Fibroblast of pulmonary artery (primary cell): Measurements from ENCODE around the gene LRRC53.

Source experiments
- DNase-seq: peaks from one replicate; pipeline ENCODE4 v3.0.0-alpha.2; 2010; ENCODE audit warnings: low read depth
- H3K4me3 ChIP-seq: replicated peaks from 2 replicates; pipeline ENCODE4 v1.5.1; 2011; ENCODE audit warnings: low read depth, mild to moderate bottlenecking, control low read depth, low read length, moderate library complexity
- TF ChIP-seq, protein P1 (sequence below): IDR thresholded peaks from 2 replicates; pipeline ENCODE4 v1.5.1; 2011; ENCODE audit warnings: mild to moderate bottlenecking, control low read depth, low read length, inconsistent platforms; ENCODE audit errors: missing control alignments

LRRC53 gene

DNA sequence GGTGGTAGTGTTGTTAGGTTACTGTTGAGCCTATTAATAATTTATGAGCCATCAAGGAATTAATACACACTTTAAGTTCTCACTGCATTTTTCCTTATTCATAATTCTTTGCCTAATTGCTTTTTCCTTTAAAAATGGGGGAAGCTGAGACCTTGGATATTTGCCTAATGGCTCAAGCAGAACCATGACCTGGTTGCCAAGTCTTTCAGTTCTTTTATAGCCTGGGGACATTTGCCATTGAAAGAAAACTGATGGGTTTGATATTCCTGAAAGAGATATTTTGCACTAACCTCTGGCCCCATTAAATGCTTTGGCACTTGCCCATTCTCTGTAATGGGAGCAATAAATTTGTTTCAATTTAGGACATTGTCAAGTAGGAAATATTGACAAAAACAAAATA is 18.5 kb upstream of the LRRC53 start:
- TF ChIP-seq, protein P1, sequence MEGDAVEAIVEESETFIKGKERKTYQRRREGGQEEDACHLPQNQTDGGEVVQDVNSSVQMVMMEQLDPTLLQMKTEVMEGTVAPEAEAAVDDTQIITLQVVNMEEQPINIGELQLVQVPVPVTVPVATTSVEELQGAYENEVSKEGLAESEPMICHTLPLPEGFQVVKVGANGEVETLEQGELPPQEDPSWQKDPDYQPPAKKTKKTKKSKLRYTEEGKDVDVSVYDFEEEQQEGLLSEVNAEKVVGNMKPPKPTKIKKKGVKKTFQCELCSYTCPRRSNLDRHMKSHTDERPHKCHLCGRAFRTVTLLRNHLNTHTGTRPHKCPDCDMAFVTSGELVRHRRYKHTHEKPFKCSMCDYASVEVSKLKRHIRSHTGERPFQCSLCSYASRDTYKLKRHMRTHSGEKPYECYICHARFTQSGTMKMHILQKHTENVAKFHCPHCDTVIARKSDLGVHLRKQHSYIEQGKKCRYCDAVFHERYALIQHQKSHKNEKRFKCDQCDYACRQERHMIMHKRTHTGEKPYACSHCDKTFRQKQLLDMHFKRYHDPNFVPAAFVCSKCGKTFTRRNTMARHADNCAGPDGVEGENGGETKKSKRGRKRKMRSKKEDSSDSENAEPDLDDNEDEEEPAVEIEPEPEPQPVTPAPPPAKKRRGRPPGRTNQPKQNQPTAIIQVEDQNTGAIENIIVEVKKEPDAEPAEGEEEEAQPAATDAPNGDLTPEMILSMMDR = no peak
- H3K4me3 ChIP-seq = no peak overlapping the region
- DNase-seq = no peak

DNA sequence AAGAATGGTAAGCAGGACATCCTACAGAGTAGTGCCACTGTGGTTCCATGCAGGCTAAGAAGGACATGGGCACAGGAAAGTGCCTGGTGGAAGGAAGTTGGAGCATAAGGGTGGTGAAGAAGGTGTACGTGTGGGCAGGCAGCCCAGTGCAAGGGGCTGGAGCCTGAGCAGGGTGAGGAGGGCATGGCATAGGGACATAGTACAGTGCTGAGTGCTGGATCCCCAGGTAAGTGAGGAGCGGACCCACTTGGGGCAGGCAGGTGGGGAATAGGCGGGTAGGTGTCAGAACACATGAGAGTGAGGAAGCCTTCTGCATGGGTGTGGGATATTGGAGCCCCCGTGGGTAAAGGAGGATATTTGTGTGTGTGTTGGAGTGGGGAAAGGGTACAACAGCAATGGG is 15.7 kb upstream of the LRRC53 start:
- H3K4me3 ChIP-seq = no peak overlapping the region
- no peak for DNase-seq
- TF ChIP-seq, protein P1 = no peak

DNA sequence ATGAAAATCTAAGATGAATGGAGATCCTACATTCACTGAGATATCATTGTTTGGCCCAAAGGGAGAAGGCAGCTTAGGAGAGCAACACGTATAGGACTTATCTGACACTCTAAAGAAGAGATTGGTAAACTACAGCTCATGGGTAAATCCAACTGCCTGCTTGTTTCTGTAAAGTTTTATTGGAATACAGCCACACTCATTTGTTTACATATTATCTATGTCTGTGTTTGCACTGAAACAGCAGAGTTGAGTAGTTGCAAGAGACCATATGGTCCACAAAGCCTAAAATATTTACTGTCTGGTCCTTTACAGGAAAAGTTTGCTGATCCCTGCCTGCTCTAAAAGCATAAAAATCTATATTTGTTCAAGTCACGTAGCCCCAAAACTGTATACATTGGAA is 14.3 kb upstream of the LRRC53 start:
- H3K4me3 ChIP-seq = no peak overlapping the region
- no peak for DNase-seq
- TF ChIP-seq, protein P1 = no peak

DNA sequence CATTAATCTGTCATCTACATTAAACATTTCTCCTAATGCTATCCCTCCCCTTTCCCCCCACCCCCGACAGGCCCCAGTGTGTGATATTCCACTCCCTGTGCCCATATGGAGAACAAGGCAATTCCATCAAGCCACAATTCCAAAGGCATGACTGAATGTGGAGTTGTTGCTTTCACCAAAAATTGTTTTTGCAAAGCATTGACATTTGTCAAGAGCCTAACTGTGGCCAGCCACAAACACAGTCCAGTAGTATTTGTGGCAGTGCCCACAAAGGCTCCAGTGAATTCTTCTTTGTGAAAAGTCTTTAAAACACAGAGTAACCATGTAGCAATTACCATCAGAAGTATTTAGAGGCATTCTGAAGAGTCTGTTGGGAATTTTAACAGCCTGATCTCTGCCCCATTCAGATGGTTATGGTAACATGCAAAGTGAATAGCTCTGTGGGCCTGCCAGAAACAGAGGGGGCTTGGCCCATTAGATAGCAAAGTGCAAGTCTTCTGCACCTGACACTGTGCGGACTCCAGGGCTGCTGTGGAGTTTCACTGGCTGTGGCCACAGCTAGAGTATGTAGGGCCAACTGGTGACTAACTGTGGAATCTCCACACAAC is 11.6 kb upstream of the LRRC53 start:
- TF ChIP-seq, protein P1 = no peak
- no peak for DNase-seq
- no peak overlapping the region for H3K4me3 ChIP-seq

DNA sequence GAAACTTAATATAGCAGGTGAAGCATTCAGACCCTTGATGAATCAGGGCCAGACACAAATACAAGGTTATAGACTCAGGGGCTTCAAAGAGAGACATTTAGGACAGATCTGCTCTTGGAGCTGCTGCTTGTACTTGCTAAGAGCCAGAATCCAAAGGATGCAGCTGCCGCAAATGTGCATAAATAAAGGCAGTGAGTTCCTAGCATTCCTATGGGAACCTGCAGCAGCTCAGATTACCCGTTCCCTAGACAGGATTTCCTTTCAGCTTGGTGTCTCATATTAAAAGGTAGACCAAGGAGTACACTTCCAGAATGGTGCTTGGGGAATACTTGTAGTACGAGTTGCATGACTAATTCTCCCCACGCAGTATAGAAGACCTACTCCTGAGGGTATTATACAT is 9.7 kb upstream of the LRRC53 start:
- no peak for DNase-seq
- no peak overlapping the region for H3K4me3 ChIP-seq
- TF ChIP-seq, protein P1 = no peak

DNA sequence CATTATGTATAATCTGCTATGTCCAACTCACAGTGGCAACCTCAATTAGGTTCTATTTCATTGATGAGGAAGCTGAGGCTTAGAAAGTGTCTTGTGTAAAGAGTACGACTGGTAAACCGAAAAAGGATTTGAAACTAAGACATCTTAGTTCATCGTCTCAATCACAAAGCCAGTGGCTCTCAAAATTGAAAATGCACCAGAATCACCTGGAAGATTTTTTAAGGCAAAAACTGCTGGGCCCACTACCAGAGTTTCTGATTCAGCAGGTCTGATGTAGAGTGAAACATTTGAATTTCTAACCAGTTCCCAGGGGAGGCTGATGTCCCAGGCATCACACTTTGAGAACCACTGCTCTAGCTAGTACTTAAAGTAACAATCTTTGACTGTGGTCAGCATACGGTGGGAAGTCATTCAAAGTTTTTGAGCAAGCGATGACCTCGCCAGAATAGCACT is 5.2 kb upstream of the LRRC53 start:
- H3K4me3 ChIP-seq = no peak overlapping the region
- TF ChIP-seq, protein P1 = no peak
- DNase-seq = no peak
